HG03066 (cell line): Measurements from ENCODE around the gene PEX11G.

Experiments used
- ATAC-seq: cut with Tn5 transposase; IDR thresholded peaks from one replicate; pipeline ENCODE4 v1.9.1; 2021; ENCODE audit warnings: low read depth; ENCODE audit not compliant: unreplicated experiment

Gene PEX11G

GRCh38 chr19:7488736-7489353 is at the start of gene PEX11G:
Gene PEX11G, minus strand, starts transcription at chr19:7489035. Its CDS starts 25 bp downstream, at chr19:7489010.
- ATAC-seq, result no peak

GRCh38 chr19:7535998-7536695 is 47.3 kb upstream of the PEX11G start:
- no peak for ATAC-seq

DNA sequence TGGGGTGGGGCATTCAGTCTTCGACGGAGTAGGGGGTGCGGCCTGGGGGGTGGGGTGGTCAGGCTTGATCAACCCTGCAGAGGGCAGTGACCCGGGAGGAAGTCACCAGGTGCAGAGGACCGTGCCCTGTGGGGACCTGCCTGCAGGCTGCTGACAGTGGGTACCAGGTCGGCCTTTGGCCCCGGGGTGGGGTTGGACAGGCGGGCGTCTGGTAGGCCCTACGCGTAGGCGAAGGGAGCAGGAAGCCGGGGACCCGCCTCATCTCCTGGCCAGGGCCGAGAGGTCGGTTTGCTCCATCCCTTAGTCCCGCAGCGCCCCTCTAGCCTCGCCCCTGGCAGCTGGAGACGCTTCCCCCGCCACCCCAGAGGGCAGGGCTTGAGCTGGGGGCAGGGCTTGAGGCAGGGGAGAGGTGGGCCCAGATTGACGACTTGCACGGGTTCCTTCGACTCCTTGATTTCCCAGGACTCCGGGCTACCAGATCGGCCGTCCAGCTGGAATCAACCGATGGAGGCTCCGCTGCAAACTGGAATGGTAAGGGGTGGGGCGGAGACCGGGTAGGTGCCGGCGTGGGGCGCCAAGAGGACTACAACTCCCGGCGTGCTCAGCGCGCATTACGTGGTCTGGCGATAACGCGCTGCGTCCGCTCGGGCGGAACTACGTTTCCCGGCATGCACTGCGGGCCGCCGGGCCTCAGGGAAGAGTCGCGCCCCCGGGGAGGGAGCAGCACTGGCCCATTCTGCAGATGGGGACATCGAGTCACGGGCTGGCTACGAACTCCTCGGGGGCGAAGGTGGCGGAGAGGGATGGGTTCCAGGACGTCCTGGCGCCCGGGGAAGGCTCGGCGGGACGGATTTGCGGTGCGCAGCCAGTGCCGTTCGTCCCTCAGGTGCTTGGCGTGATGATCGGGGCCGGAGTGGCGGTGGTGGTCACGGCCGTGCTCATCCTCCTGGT is 46.5 kb upstream of the PEX11G start, which contains the start of gene PNPLA6:
TSS of gene PNPLA6 (plus strand) at position 671 of the 951 bp plus-strand sequence. CDS start at position 743, 72 bp downstream.
- peak; percentile 64 for ATAC-seq

GRCh38 chr19:7534531-7535046 is 45.8 kb upstream of the PEX11G start:
- no peak for ATAC-seq

DNA sequence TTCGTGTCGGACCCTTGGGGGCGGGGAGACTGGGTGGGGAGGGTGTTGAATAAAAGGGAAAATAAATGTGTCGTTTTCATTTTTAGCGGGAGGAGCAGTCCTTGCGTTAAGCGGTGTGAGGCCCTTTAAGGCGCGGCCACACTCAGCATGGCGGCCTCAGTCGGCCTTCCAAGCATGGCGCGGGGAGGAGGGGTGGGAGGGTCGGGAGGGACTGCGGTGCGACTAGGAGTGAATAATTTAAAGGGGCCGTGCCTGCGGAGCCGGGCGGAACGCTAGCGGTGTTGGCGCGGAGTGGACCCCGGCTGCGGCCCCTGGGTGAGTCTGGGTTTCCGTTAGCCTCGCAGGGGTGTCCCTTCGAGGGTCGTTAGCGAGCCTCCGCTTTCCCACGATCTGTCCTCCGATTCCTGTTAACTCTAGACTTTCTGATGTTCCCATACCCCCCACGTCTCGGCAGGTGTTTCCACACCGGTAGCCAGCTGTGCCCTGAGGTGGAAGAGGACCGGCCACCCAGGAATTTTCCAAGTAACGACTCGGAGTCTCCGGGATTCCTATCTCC is 45.2 kb upstream of the PEX11G start:
- ATAC-seq, result no peak

DNA sequence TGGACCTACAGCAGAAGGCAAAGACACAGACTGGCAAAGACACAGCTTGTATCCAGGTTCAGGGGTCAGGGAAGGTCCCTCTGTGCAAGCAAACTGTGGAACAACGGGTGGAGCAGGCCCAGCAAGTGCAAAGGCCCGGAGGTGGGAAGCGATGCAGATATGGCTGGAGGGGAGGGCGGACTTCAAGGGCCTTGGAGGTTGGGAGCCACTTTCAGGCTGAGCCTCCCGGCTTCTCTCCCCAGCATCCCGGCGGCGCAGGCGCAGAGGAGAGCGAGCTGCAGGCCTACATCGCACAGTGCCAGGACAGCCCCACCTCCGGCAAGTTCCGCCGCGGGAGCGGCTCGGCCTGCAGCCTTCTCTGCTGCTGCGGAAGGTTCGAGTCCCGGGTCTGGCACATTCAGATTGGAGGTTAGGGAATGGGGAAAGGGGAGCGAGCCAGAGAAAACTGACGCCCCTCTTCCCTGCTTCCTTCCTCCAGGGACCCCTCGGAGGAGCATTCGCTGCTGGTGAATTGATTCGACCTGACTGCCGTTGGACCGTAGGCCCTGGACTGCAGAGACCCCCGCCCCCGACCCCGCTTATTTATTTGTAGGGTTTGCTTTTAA is 44.5 kb upstream of the PEX11G start:
- ATAC-seq, result no peak

DNA sequence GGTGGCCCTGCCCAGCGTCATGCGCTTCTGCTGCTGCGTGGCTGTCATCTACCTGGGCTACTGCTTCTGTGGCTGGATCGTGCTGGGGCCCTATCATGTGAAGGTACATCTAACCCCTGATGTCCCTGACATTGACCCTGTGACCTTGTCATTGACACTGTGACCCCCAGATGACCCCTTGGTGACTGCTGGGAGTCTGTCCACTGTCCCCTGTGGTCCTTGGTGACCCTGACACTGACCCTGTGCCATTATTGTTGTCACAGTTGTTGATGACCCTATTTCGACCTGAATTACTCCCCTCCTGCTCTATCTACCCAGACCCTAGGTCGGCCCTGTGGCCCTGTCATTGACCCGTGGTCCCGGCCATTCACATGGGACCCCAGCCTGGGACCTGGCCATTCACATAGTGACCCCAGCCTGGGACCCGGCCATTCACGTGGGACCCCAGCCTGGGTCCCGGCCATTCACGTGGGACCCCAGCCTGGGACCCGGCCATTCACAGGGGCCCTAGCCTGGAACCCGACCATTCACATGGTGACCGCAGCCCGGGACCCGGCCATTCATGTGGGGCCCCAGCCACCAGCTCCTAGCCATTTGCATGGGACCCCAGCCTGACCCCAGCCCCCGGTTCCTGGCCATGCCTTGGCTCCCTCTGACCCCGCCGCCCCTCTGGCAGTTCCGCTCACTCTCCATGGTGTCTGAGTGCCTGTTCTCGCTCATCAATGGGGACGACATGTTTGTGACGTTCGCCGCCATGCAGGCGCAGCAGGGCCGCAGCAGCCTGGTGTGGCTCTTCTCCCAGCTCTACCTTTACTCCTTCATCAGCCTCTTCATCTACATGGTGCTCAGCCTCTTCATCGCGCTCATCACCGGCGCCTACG is 41.0 kb upstream of the PEX11G start:
- no peak for ATAC-seq

- ATAC-seq, result no peak
Observed at GRCh38 chr19:7529246-7529600, 40.4 kb upstream of the PEX11G start.

- ATAC-seq, result no peak
Observed at GRCh38 chr19:7528522-7529245, 39.8 kb upstream of the PEX11G start.

- no peak for ATAC-seq
Observed at GRCh38 chr19:7528192-7528519, 39.3 kb upstream of the PEX11G start.

DNA sequence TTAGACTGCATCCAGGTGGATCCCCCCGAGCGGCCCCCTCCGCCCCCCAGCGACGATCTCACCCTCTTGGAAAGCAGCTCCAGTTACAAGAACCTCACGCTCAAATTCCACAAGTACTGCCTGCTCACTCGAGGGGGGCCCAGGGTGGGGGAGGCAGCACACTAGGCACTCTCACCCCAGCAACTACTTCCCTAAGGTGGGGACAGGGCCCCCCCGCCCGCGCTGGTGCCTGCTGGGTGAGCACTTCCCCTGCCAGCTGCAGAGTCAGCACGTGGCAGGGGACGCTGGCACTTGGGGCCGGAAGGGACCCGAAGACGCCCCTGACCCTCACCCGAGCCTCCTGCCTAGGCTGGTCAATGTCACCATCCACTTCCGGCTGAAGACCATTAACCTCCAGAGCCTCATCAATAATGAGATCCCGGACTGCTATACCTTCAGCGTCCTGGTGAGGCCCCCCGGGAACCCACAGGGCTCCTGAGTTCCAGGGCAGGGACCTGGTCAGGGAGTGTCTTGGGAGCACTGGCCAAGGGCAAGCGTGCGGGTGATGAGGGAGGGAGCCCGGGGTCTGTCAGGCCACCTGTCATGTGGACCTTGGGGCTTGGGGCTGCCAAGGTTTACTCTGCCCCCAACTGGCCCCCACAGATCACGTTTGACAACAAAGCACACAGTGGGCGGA is 38.8 kb upstream of the PEX11G start:
- no peak for ATAC-seq

DNA sequence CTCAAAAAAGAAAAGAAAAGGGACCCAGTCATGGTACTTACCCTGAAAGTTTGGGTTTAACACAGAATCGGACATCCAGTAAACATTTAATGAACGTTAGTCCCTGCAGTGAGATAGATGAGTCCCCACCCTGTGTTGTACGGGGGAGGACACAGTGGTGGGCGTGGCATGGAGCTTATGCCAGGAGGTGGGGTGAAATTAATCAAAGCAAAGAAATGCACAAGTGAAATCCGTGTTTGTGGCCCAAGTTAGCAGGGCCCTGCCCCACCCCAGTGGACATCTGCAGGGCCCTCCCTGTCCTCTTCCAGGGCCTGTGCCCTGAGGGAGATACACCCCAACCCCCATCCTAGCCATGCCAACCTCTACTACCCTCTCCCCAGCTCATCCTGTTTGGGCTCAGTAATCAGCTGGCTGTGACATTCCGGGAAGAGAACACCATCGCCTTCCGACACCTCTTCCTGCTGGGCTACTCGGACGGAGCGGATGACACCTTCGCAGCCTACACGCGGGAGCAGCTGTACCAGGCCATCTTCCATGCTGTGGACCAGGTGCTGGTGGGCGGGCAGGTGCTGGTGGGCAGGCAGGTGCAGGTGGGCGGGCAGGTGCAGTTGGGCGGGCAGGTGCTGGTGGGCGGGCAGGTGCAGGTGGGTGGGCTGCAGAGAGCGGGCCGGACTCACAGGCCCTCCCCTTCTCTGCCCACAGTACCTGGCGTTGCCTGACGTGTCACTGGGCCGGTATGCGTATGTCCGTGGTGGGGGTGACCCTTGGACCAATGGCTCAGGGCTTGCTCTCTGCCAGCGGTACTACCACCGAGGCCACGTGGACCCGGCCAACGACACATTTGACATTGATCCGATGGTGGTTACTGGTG is 37.5 kb upstream of the PEX11G start:
- ATAC-seq, result no peak

DNA sequence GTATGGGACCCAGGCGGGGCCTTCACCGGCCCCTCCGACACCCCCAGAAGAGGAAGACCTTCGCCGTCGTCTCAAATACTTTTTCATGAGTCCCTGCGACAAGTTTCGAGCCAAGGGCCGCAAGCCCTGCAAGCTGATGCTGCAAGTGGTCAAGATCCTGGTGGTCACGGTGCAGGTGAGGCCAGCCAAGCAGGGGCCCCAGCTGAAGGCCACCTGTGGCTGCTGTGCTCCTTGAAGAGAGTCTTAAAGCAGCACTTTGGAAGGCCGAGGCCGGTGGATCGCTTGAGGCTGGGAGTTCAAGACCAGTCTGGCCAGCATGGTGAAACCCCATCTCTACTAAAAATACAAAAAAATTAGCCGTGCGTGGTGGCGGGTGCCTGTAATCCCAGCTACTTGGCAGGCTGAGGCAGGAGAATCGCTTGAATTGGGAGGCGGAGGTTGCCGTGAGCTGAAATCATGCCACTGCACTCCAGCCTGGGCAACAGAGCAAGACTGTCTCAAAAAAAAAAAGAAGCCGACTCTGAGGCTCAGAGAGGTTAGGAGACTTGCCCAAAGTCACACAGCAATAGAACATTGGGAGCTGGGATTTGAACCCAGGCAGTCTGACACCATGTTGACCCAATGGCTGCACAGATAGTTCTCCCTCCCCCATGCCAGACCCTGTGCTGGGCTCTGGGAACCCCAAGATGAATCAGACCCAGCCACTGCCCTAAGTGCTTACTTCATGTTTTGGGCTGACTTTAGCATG is 36.3 kb upstream of the PEX11G start:
- no peak for ATAC-seq

GRCh38 chr19:7524523-7524922 is 35.7 kb upstream of the PEX11G start:
- ATAC-seq, result no peak

- ATAC-seq, result no peak
Observed at GRCh38 chr19:7522923-7523667, 34.3 kb upstream of the PEX11G start.
